ENCODE measurements around the gene PLBD2. TPM values are rescaled to one million over a fixed set of nuclear protein-coding genes. Genes with fewer than 3 reads are reported as not detected.

The PLBD2 gene
- total RNA-seq, 2 donors from 2014 or later: 38.2 to 43.0 TPM

DNA sequence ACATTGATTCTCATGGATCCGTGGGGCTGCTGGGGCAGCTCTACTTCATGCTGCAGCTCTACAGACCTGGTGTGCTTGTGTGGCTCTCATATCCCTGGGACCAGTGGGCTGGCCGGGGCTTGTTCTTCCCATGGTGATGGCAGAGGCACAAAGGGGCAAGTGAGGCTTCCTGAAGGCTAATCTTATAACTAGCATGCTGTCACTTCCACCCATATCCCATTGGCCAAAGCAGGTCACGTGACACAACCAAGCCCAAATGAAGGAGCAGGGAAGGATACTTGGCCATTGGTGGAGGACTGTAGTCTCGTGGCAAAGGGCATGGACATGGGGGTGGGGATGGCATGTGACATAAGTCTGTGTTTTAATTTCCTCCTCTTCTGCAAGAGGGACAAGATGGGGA, 9.9 kb downstream of the PLBD2 start:
- peaks cover 8% of the 10 kb centered on the region for H3K36me3 ChIP-seq
- TF ChIP-seq, protein P1, sequence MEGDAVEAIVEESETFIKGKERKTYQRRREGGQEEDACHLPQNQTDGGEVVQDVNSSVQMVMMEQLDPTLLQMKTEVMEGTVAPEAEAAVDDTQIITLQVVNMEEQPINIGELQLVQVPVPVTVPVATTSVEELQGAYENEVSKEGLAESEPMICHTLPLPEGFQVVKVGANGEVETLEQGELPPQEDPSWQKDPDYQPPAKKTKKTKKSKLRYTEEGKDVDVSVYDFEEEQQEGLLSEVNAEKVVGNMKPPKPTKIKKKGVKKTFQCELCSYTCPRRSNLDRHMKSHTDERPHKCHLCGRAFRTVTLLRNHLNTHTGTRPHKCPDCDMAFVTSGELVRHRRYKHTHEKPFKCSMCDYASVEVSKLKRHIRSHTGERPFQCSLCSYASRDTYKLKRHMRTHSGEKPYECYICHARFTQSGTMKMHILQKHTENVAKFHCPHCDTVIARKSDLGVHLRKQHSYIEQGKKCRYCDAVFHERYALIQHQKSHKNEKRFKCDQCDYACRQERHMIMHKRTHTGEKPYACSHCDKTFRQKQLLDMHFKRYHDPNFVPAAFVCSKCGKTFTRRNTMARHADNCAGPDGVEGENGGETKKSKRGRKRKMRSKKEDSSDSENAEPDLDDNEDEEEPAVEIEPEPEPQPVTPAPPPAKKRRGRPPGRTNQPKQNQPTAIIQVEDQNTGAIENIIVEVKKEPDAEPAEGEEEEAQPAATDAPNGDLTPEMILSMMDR (IDR thresholded peaks at IDR 0.05): no peak
- no peak overlapping the region for H3K27ac ChIP-seq
- H3K4me1 ChIP-seq: peaks cover 0 to 14% of the 10 kb centered on the region in 2 donors
- DNase-seq (ENCODE audit: low spot score): no peak
- no peaks in the 10 kb centered on the region for H3K9me3 ChIP-seq
- no peak overlapping the region for H3K4me3 ChIP-seq
- no peaks in the 10 kb centered on the region for H3K27me3 ChIP-seq

DNA sequence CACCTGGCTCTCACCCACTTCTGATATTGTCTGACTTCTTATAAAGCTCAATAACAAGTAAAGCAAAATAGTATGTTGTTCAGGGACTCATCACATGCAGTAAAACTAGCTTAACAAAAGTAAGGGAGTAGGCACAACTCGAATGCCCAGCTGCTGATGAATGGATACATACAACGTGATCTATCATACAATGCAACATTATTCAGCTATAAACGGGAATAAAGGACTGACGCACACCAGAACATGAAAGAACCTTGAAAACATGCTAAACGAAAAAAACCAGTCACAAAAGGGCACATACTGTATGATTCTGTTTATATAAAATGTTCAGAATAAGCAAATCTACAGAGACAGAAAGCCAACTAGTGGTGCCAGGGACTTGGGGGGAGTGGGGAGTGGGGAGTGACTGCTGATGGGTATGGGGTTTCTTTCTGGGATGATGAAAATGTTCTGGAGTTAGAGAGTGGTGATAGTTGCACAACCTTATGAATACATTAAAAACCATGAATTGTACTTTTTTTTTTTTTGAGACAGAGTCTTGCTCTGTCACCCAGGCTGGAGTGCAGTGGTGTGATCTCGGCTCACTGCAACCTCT, 11.1 kb downstream of the PLBD2 start:
- TF ChIP-seq, protein P1 (IDR thresholded peaks at IDR 0.05): no peak
- Histone ChIP-seq H3K4me3 (no peak overlapping the region), H3K36me3 (peaks cover 19% of the 10 kb centered on the region), H3K27ac (no peak overlapping the region), H3K9me3 (no peaks in the 10 kb centered on the region), H3K27me3 (no peaks in the 10 kb centered on the region), H3K4me1 (peaks cover 0 to 14% of the 10 kb centered on the region in 2 donors)
- no peak for DNase-seq (ENCODE audit: low spot score)

DNA sequence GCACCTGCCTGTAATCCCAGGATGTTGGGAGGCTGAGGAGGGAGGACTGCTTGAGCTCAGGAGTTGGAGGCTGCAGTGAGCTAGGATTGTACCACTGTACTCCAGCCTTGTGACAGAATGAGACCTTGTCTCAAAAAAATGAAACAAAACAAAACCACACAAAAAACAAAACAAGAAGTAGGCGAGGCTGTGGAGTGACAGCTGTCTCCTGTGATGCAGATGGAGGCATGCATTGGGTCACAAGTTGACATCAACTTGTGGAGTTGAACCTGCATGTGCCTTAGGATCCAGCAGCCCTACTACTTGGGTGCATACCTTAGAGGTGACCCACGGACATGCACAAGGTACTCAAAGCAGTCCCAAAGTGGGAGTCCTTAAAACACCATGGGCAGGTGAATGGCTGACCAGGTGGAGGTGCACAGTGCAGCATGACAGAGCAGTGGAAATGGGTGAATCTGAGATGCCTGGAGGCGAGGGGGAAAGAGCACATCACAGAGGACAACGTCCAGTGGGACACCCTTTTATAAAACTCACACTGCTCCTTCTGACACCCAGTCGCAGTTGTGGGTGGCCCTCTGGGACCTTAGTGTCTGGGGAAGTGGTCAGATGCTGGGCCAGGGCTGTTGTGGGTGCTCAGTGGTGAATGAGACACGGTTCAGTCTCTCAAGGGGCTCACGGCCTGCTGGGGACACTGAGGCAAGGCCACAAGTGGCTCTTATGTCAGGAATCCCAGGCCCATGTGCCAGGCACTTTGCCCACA, 12.7 kb downstream of the PLBD2 start:
- H3K27ac ChIP-seq: no peak overlapping the region
- H3K4me1 ChIP-seq: peaks cover 0 to 13% of the 10 kb centered on the region in 2 donors
- TF ChIP-seq, protein P1 (IDR thresholded peaks at IDR 0.05): no peak
- no peaks in the 10 kb centered on the region for H3K27me3 ChIP-seq
- peaks cover 33% of the 10 kb centered on the region for H3K36me3 ChIP-seq
- no peak for DNase-seq (ENCODE audit: low spot score)
- no peaks in the 10 kb centered on the region for H3K9me3 ChIP-seq
- no peak overlapping the region for H3K4me3 ChIP-seq

DNA sequence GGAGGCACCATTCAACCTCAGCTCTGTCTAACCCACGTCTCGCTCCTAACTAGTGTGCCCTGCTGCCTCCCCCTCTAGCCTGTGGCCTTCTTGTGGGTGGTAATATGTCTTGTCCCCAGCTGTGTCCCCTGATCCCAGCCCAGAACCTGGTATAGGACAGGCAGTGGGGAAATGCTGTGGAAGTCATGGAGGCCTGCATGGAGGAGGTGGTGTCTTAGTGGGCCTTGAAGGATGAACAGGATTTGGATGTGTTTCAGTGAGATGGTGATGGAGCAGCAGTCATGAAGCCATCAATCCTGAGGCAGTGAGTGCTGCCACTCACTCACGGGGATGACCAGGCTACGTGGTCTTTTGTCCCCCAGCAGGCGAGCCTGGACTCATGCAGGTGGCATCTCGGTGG, 13.4 kb downstream of the PLBD2 start:
- Histone ChIP-seq H3K36me3 (peaks cover 40% of the 10 kb centered on the region), H3K9me3 (no peaks in the 10 kb centered on the region), H3K4me3 (no peak overlapping the region), H3K27me3 (no peaks in the 10 kb centered on the region), H3K4me1 (peaks cover 0 to 6% of the 10 kb centered on the region in 2 donors), H3K27ac (no peak overlapping the region)
- no peak for DNase-seq (ENCODE audit: low spot score)
- TF ChIP-seq, protein P1 (IDR thresholded peaks at IDR 0.05): no peak

DNA sequence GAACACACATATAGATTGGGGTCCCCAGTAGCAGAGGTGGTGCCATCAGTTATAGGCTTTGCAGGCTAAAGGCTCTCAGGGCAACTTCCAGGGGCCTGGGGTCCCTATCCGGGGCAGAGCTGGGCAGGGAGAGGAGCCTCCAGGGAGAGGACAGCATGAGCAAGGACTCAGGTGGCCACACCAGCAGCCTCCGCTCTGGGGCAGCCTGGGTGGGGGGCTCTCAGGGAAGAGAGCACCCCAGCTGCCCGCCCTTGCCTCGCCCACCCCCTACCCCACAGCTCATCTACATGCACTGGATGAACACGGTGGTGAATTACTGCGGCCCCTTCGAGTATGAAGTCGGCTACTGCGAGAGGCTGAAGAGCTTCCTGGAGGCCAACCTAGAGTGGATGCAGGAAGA, 14.0 kb downstream of the PLBD2 start:
- peaks cover 43% of the 10 kb centered on the region for H3K36me3 ChIP-seq
- no peak for DNase-seq (ENCODE audit: low spot score)

More for the DNA sequence above, 14.0 kb downstream of the PLBD2 start:
- H3K9me3 ChIP-seq: no peaks in the 10 kb centered on the region
- H3K27ac ChIP-seq: no peak overlapping the region
- H3K4me3 ChIP-seq: no peak overlapping the region
- H3K27me3 ChIP-seq: no peaks in the 10 kb centered on the region
- TF ChIP-seq, protein P1 (IDR thresholded peaks at IDR 0.05): no peak
- peaks cover 0 to 2% of the 10 kb centered on the region in 2 donors for H3K4me1 ChIP-seq

All from right atrium auricular region (tissue), 2 donors.